GM10847 (cell line): ENCODE measurements around the gene ZNF536.

Experiments
- POLR2A ChIP-seq: IDR thresholded peaks from 2 replicates; pipeline ENCODE4 v1.6.1; 2011; ENCODE audit not compliant: insufficient read length; ENCODE audit errors: extremely low read depth

ZNF536 gene

DNA sequence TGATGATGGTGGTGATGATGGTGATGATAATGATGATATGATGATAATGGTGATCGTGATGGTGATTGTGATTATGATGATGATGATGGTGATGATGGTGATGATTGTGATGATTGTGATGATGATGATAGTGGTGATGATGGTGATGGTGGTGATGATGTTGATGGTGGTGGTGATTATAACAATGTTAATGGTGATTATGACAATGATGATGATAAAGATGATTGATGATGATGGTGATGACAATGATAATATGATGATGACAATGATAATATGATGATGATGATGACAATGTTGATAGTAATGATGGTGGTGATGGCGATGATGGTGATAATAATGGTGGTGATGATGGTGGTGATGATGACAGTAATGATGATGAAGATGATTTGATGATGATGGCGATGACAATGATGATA lies 34.1 kb upstream of the ZNF536 start:
- TF ChIP-seq POLR2A, result no peak

DNA sequence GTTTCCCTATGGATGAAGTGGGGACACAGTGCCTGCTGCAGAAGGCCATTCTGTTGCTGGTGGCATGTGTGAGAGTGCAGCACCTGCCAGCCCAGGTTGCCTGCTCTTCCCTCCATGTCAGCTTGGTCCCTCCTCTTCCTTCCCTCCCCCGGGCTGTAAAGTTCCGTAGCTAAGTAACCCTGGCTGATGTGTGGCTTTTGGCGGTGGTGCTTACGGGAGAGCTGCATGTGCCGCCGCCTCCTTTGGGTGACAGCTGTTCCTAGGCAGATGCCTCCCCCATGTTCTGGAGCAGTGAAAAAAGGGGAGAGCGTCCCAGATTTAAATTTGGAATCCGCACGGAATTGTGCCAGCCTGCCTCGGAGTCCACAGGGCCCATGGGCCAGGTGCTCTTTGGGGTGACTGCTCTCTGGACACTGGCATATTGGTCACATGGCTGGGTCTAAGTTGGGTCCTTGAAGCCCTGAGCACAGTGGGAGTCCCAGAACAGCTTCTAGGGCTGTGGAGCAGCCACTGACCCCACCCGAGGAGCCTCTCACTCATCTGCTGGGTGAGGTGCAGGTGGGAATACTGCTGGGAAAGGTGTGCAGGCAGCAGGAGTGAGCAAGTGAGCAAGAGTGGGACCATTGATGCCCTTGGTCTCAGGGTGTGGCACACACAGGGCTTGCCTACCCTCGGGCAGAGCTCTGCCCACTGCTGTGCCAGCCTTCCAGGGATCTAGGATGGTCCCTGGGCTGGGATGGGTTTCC lies 33.1 kb upstream of the ZNF536 start:
- no peak for TF ChIP-seq POLR2A

DNA sequence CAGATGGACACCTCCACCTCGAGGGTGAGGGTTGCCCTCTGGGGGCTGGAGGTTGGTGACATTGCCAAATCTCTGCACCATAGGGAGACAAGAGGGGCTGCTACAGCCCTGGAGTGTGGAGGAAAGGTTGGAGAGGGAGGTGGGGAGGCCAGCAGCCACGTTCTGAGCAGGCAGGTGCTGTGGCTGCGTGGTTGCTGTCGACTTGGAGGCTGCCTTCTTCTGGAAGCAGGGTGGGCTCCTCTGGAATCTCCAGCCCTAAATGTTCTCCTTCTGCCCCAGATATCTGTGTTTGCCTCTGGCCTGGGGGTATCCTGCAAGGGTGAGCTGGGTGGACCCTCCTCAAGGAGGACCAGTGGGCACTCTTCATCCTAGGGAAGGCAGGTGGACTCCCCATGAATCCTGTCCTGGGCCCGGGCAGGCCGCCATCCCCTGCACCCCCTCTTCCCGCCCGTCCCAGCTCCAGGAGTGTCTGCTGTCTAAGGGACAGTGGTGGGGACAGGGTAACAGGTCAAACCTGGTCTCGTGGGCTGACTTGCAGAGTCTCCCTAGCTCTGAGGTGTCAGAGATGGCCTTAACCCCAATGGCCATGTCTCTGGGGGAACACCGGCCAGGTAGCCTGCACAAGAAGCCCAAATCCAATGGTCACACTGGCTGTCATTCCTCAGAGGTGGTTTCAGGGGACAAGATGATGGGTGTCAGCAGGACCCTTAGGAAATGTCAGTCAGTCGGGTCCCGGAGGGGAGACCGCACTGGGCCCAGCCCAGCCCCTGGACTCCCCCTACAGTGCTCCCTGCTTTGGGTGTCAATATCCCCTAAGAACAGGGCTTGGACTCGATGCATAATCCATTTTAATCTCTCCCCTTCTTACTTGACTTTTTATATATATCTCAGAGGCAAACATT lies 32.3 kb upstream of the ZNF536 start:
- no peak for TF ChIP-seq POLR2A

DNA sequence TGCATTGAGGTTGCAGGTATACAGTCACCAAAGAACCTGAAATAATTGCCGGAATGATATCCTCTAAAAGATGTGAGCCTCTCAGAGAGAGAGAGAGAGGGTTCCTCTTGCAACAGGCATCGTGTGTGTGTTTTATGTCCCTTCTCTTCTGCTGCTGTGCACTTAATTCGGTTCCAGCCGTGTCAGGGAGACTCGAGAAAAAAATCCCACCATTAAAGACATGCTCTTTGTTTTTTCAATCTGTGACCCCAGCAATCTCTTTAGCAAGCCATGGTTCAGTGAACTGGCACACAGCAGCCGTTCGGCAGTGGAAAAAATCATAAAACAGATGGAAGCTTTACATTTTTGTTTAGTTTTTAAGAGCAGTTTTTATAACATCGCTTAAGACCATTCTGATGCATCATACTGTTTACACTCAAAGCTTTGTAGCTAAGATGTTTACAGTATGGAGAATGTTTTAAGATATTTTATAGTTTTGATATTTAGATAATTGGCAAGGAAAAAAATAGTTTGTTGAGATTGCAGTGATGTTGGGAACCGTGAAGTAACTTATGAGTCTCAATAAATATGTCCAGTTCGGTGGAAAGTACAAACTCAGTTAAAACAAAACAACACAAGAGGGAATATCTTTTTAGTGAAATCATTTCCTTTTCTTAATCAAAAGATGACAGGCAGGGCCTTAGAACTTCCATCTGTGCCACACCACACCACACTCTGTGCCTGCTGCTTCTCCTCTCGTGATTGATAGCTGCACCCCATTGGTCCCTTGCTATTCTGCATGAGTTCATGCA lies 31.2 kb upstream of the ZNF536 start:
- TF ChIP-seq POLR2A, result no peak

DNA sequence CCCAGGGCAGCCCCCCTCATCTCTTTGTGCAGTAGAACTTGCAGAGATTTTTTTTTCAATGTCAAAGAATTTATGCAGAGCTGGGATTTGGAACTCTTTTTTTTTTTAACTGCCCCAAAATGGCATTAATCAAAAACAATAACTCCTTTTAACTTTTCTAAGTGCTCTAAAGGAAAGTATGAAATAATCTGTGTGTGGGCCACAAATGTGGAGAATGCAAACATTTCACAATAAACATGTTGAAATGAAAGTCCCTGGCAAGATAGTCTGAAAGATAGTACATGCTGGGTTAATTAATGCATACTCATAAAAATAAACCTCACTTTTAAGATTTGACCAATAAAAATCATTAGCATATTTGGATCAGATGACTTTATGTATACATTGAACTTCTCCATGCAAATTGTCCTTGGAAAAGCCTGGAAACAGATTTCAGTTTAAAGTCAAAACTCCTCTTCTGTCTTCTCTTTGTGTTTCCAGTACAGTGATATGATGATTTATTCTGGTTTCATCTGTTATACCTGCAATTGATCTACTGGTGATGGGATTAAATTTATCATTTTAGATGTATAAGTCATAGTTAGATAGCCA lies 30.5 kb upstream of the ZNF536 start:
- TF ChIP-seq POLR2A, result no peak

DNA sequence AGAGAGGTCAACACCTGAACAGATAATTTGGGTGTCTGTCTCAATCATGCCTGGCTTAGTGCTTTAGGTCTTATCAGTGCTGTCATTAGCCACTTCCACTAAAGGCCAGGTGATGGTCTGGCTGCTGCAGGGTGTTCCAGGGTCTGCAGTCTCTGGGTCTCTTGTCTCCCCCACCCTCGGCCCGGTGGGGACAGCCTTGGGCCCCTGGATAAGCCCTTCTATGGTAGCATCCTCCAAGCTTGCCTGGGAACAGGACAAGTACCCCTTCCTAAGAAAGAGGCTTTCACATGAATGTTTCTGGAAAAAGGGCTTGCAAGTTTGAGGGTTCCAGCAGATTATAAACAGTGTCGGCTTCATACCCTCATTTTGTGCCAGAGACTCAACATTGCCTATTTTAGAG lies 29.3 kb upstream of the ZNF536 start:
- TF ChIP-seq POLR2A, result no peak

DNA sequence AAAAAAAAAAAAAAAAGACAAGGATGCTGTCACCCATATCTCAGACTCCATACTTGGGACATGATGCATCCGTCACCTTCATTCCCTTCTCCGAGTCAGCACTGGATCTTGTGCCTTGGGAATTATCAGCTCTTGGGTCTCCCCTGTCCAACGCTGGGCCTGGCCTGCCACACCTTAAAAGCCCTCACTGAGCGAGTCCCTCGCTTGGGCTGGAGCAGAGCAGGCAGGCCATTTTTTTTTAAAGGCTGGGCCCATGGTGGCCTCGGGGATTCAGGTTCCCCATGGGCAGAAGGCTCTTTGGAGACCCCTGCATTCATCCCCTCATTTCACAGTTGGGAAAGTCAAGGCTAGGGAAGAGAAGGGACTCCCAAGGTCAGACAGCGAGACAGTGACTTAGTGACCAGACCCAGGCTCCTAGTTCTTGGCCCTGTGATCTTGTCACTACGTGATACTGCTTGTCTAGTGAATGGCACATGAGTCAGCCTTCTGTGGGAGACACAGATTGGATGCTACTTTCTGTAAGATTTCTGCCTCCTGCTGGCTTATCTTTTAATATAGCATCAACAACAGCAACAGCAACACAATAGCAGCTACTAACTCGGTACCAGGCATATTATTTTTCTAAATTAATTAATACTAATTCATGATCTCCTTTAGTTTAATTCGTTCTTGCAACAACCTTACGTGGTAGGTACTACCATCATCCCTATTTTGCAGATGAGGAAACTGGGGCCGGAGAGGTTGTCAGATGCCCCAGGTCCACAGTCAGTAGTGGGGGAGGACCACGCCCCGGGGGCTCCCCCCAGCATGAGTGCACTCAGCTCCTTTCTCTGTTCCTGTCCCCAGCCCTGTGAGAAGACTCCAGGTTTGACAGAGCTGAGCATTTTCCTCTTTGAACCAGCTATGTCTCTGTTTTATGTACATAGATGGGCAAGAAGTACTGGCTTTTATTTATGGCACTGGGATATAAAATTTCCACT lies 27.4 kb upstream of the ZNF536 start:
- no peak for TF ChIP-seq POLR2A

DNA sequence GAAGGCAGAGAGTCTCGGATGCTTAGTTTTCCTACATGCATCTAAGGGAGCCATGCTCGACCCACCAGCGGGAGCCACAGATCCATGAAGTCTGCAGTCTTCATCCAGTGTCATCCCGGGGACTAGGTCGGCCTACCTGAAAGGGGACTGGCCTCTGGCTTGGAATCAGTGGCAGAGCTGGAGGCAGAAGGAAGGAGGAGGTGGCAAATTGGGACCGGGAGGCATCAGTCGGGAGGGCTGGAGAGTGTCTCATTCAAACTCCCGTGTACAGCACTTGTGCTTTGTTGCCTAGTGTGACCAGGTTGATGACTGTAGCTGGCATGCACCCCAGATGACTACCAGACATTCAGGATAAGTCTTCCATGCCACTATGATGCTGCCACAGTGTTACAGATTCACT lies 26.5 kb upstream of the ZNF536 start:
- TF ChIP-seq POLR2A, result no peak

DNA sequence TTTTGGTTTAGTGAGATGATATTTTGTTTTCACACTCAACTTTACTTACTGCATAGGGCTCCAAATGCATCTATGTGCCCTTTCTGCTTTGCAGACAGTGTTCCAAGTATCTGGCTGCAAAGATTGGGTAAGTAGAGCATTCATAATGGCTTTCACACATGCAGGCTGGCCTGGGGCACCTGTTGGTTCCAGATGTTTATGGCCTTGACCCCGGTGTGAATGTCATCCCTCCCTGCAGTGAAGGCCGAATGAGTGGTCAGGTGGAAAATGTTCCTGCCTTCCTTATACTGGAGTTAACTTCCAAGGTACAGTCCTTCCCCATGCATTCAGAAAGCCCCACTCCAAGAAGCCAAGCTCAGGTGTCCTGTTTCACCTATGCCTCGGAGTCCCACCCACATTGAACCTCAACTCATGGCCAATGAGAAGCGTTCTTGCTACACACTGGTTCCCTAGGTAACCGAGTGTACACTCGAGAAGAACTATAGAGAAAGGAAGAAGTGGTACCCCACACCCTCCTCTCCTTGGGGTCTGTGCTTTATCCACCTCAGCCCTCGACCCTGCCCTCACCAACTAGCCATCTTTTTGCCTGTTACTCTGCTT lies 23.0 kb upstream of the ZNF536 start:
- no peak for TF ChIP-seq POLR2A

DNA sequence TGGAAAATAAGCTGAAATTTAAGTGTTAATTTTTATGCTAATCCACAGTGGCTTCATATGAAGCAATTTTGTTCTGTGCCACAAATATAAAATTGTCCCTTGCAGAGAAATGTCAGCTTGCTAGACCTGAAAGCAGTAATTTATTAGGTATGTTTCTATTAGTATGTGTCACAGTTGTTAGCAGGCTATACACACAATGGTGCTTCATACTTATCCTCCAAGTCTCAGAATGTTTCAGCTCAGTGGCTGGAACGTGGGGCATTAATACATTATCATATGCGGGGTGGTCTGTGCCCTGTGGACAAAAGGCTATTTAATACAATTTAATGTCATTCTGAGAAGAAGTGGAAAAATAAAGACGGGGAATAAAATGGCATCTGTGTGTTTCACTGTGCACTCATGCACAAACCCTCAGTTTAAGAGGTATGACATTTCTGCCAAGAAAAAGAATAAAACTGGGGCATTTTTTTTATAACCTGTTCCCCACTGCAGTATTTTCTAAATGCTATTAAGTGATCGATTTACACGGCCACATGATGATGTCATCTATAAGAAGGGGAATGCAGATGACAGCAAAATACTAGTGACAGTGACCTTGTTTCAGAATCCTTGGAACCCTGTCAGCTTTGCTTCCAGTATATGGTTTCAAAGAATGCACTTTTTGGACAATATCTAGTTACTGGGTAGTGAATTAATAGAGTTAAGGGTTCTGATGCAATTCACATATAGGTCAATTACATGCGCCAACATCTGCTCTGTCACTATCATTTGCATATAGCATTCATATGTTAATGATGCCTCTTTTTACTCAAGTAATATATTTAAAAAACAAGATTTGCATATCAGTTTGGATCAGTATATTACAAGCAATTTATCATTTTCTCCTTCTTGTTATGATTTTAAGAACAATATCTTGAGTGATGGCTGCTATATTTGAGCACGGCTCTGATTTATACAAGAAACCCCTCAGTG lies 21.2 kb upstream of the ZNF536 start:
- TF ChIP-seq POLR2A, result no peak

DNA sequence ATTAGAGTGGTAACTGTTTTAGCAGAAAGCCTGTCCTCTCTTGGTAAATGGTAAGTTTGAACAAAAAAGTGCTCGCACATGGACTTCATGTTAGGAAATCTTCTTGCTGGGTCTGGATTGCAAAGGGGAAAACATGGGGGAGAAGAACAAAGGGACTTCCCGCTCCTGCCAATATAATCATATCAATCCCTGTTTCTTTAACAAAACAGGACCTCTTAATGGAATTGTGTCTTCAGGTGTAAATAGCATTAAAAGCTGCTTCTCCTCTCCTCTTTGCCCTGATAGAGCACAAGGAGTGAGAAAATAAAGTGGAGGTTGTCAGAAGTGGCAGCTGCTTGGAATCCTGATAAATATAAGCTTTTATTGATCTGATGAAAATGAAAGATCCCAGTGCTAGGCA lies 20.4 kb upstream of the ZNF536 start:
- TF ChIP-seq POLR2A, result no peak

DNA sequence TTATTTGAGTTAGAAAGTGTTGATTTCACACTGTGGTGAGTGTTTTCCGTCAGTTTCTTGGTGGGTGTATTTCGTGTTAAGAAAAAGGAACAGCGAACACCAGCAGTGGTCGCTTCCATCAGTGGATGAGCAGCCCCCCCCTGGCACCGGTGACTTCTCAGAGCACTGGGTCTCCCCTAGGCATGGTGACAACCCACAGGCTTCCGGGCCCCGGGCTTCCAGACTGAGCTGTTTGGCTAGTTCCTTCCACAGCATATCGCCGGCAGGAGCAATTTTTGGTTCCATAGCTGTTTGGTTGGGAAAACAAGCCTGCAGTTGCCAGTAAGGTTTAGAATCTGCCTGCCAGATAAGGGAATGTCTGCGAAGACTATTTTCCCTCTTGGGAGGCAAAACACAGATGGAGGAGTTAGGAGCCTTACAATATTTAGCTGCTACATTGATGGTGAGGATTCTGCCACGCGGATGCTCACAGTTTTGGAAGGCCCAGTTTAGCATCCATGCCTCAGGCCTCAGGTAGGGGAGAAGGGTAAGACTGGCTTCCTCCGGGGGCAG lies 18.7 kb upstream of the ZNF536 start:
- no peak for TF ChIP-seq POLR2A
